CD4-positive, alpha-beta T cell treated with Interleukin-12 subunit alpha and Interleukin-12 subunit beta, for 1 hour (primary cell): Measurements from ENCODE around the gene NRN1.
A peak's percentile ranks its signal among the peaks of the same experiment; 100 is the strongest.
"Not testable (repeated sequence)": the region's sequence is repeated elsewhere in the genome, so short reads cannot be mapped to it uniquely, and the experiment has no call there.

Source experiments
- DNase-seq: peaks from one replicate; pipeline ENCODE4 v3.0.0-alpha.2; 2020

NRN1 gene

GRCh38 chr6:6006428-6007365, at the start of gene NRN1:
TSS of gene NRN1 (minus strand) at chr6:6006925. CDS start at chr6:6006749, 176 bp downstream.
- DNase-seq = no peak

- DNase-seq = no peak
Measured at GRCh38 chr6:6052216-6052615, 45.5 kb upstream of the NRN1 start.

- no peak for DNase-seq
Measured at GRCh38 chr6:6046716-6047115, 40.0 kb upstream of the NRN1 start.

GRCh38 chr6:6039946-6040509, 33.3 kb upstream of the NRN1 start:
- no peak for DNase-seq

GRCh38 chr6:6037179-6037578, 30.5 kb upstream of the NRN1 start:
- DNase-seq = no peak

- DNase-seq = no peak
Measured at GRCh38 chr6:6033858-6034257, 27.1 kb upstream of the NRN1 start.

- DNase-seq = no peak
Measured at GRCh38 chr6:6026513-6027205, 19.9 kb upstream of the NRN1 start.

- no peak for DNase-seq
Measured at GRCh38 chr6:6025736-6026135, 19.0 kb upstream of the NRN1 start.

GRCh38 chr6:6024220-6024619, 17.5 kb upstream of the NRN1 start:
- no peak for DNase-seq

- not testable (repeated sequence) for DNase-seq
Measured at GRCh38 chr6:6022841-6023240, 16.1 kb upstream of the NRN1 start.

GRCh38 chr6:6008648-6009421, 2.1 kb upstream of the NRN1 start:
- DNase-seq = peak; percentile 57

GRCh38 chr6:6008089-6008647, 1.4 kb upstream of the NRN1 start:
- DNase-seq = no peak

- no peak for DNase-seq
Measured at GRCh38 chr6:6007366-6008088, 802 bp upstream of the NRN1 start.

- DNase-seq = no peak
Measured at GRCh38 chr6:6006006-6006427, 708 bp downstream of the NRN1 start.

GRCh38 chr6:6005051-6006005, 1.4 kb downstream of the NRN1 start:
- no peak for DNase-seq

- no peak for DNase-seq
Measured at GRCh38 chr6:6004390-6004995, 2.2 kb downstream of the NRN1 start.

- peak; percentile 38 for DNase-seq
Measured at GRCh38 chr6:6003621-6004366, 2.9 kb downstream of the NRN1 start.

- no peak for DNase-seq
Measured at GRCh38 chr6:6002848-6003620, 3.7 kb downstream of the NRN1 start.
